GM21619 (cell line): Measurements from ENCODE around the gene IRX4.
"Not testable (repeated sequence)": the region's sequence is repeated elsewhere in the genome, so short reads cannot be mapped to it uniquely, and the experiment has no call there.

Source experiments
- ATAC-seq: cut with Tn5 transposase; IDR thresholded peaks from one replicate; pipeline ENCODE4 v1.9.1; 2021; ENCODE audit not compliant: unreplicated experiment

Gene IRX4

DNA sequence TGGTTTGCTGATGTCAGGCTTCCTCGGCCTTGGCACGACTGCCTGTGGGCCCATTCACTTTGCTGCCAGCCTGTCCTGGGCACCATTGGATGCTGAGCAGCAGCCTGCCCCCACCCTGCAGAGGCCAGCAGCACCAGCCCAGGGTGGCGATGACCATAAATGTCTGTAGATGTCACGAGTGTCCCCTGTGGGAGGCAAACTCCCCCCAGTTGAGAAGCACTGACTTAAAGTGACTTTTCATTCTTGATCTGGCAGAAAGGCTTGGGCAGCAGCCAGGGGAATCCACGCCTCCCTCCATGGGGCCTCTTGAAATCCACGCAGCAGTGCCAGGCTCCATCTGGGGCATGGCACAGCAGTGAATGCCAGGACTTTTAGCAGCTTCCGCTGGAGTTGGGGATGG, 21.8 kb downstream of the IRX4 start:
- no peak for ATAC-seq

DNA sequence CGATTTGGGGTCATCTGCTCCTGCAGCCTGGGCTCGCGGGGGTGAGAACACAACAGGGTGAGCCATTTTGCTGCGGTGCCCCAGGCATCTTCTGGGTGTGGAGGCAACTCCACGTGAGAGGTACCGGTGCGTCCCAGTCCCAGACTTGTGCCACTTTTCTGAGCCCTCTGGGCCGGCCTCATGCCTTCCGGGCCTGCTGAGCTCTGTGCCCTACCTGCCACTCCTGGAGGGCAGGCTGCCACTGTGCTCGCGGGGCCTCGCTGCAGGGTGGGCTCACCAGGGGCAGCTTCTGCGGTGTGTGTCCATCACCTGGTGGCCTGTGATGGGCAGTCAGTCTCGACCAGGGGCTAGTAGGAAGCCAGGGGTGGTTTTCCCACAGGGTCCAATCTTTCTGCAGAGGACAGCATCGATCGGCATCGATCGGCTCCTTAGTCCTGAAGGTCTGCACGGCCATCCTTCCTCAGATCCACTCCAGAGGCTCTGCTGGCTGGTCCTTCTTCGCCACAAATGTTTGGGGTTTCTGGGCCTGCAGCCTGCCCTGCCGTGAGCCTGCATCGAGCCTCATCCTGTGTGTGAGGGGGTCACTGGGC, 22.6 kb downstream of the IRX4 start:
- ATAC-seq, result no peak

DNA sequence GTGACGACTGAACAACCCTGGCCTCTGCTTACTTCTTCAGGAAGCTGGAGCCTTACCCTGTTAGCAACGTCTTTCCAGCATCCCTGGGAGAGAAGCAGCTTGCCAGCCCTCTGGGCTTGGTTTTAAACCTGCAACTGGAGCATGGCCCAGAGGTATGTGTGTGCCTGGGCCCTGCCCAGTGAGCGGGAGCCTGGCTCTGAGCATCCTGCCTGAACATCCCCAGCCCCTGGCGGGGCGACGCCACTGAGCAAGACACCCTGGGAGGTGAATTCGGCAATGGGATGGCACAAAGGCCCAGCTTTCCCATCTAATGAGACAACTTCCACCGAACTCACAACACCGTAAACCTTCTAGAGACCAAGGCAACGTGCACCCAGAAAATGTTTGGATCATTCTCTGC, 23.6 kb downstream of the IRX4 start:
- ATAC-seq, result no peak

DNA sequence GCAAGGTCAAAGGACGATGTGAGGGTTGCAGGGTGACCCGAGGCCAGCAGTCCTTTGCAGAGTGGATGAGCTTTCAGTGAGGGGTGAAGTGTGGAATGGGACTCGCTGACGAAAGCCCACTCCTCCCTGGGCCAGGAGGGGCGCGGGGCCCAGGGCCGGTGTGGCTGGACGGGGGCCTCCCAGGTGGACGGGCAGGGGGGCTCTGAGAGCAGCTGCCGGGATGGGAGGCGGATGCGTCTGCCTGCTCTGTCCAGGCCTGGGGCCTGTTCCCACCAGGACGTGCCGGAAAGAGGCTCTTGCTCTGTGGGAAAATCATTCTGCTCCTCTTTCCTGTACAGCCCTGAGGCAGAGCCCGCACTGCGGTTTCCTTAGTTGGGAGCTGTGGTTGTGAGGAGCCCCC, 24.3 kb downstream of the IRX4 start:
- ATAC-seq, result no peak

DNA sequence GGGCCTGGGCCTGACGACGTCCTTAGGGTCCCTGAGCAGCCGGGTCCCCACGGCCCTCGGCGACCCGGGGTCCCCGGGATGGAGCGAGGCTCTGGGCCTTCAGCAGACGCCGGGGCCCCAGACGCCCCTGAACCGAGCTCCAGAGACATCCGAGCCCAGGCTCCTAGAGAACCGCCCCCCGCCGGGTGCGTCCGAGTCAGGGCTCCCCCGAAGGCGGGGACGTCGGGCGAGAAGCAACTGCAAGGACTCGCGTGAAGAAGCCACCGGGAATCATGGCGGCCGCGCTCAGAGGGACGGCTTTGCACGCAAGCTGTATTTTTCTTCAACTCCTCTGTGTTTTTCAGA, 25.5 kb downstream of the IRX4 start:
- ATAC-seq, result no peak

DNA sequence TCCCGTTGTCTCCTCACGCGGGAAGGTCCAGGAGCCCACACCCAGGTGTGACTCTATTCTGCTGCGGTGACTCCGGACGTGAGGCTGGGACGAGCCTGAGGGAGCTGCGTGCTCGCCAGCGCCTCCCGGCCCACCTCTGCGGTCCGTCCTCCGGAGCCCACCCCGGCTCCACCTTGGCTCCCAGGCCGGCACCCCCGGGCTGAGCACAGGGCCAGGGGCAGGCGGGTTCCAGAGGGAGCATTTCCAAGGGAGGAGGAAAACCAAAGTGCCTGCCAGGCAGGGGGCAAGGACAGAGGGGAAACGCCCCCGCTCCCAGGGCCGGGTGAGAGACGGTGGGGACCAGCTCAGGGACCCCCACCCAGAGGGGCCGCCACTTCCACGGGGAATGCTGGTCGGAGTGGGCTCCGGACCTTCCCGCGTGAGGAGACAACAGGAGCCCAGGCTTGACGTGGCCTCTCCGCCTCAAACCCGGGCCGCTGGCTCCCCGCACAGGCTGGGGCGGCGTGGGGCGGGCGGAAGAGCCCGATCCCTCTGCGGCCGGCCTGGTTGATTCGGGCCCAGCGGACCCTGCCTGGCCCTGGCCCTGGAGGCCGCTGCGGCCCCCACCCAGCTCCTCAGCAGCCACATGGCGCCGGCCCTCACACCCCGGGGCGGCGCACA, 26.0 kb downstream of the IRX4 start:
- ATAC-seq, result no peak

DNA sequence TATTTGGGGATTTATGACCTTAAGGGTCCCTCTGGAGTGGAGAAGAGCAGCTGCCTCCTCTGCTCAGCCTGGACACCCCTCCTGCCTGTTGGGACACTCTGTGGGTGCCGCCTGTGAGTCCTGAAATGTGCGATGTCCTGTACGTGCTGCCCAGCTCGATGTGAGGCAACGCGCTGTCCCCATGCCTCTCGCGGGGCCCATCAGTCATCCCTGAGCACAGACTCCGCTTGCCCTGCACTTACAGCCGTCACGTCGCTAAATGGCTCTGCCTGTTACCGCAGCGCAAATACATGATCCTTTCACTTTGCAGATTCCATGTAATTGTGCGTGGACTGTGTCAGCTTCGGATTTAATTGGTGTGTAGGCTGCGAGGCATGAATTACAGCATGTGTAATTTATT, 27.1 kb downstream of the IRX4 start:
- no peak for ATAC-seq

DNA sequence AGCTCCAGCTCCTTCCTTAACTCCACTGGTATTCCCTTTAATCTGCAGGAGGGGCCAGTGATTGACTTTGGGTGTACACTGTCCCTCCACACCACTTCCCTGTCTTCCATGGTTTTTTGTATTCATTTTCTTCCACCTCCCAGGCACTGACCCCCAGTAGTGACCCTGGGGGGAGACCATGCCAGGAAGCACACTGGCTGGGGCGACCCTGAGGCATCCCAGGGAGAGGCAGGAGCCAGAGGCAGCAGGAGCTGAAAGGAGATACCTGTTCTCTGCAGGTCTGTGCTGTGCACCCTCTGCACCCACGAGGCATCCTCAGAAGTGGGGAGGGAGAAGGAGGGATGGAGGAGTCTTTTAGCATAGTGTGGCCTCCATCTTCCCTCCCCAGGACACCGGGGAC, 27.6 kb downstream of the IRX4 start:
- ATAC-seq, result no peak

DNA sequence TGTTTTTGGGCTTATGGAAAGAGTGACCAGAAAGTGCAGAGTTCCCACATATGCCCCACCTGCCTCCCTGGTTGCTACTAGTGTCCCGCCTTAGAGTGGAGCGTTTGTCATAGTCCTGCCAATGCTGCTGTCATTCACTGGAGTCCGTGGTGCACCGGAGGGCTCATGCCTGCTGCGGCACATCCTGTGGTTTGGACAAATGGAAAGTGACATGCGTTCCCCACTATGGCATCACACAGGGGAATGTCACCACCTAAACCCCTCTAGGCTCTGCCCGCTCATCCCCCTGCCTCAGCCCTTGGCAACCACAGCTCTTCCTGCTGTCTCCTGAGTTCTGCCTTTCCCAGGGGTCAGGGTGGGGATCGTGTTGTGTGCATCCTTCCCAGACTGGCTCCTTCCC, 29.2 kb downstream of the IRX4 start:
- ATAC-seq, result no peak

DNA sequence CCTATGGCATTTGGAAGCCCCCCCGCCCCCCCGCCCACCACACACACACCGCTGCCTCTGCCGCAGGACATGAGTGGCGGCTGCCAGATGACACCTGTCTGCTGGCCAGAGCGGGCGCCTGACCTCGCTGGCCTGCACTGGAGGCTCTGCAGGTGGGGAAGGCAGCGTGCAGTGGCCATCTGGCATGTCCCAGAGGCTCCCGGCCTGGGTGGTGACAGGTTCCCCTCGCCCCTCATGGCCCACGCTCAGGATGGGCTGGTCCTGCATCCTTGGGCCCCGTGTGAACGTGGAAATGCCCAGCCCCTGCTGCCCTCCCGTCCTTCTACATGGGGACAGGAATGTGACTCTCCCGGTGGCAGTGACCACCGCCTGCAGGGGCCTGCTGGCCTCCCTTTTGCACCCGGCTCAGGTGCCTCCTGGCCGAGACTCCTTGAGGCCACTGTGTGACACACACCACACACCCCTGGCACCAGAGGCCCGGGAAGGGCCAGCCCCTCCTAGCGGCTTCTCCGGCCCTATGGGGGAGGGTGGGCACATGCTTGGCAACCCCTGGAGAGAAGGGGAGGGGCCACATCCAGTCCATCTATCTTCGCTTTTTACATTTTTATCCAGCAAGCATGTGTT, 30.3 kb downstream of the IRX4 start:
- ATAC-seq, result no peak

DNA sequence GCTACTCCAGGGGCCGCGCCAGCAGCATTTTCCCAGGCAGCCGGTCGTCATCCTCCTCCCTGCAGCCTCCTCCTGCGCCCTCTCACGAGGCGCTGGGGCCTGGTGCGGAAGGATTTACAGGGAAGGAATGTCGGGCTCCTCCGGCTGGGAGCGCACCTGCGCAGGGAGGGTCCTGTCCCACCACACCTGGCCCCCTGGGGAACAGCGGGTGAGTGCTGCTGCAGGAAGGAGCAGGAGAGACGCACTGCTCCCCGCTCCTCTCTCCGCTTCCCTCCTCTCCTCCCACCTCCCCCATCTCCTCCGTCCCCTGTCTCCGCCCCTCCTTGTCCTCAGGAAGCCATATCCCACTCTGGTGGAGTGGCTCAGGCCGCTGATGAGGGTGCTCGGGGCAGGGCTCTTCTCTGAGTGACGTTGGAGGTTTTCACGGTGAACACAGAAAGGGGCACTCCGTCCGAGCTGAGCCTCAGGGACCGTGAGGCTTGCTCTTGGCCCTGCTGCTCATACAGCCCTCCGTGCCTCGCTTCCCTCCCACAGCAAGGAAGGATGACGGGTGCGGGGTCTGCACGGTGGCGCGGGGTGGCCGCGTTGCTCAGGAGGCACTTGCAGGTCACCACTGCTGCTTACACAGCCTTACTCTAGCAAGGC, 31.3 kb downstream of the IRX4 start:
- ATAC-seq, result no peak

DNA sequence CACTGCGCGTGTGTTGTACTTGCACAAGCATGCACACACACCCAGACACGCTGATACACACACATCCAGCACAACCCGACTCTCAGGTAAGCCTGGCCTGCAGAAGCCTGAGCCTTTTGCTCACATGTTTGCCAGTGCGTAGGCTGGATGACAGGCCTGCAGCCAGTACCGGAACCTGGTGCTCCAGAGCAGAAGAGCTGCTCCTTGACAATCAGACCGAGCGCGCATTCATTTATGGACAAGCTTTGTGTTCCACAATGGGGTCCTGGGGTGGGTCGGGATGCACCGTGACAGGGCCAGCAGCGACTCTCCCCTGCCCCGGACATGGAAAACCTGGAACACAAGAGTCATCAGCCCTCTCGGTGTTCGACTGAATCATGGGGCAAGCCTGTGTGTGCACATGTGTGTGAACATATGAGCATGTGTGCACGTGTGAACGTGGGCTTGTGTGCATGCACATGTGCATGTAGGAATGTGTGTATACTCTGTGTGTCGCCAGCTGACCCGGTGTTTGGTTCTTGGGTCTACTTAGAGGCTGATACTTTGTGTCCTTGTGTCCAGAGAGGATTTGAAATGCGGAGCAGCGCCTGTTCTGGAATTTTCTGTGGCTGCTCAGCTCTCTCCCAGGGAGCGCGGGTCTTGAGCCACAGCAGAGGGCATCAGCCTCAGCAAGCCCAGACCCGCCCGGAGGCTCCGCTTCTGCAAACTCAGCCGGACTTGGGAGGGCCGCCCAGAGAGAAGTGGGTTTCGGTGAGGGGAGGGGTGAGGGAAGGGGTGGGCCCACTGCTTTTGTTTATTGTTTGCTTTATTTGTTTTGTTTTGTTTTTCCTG, 32.2 kb downstream of the IRX4 start:
- ATAC-seq, result no peak

DNA sequence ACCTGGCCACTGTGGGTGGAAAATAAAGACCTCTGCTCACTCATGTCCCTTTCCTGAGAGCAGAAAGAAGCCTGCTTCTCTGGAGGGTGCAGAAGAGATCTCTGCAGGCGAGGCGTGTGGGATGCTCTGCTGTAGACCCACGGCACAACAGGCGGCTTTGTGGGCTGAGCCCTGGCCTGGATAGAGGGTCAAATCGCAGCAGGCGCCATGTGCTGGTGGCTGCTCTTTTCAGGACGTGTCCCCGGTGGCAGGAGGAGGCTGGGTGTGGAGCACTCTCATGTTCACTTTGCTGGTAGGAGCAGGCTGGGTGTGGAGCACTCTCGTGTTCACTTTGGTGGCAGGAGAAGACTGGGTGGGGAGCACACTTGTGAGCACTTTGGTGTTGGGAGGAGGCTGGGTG, 35.1 kb downstream of the IRX4 start:
- ATAC-seq, result no peak

DNA sequence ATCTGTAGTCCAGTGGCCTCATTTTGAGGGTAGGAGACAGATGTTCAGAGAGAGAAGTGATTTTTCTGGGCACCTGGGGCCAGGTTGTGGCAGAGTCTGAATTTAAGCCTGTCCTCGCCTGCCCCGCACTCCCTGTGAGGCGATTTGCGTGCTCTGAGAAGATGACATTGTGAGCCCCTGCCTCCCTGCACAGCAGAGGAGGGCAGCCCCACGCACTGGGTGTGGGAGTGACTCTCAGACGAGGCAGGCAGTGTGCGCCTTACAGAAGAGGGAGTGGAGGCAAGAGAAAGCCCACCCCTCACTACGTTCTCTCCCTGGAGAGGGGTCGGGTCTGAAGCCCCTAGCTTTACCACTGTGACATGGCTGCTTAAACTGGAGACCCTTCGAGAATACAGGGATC, 35.7 kb downstream of the IRX4 start:
- ATAC-seq, result no peak

DNA sequence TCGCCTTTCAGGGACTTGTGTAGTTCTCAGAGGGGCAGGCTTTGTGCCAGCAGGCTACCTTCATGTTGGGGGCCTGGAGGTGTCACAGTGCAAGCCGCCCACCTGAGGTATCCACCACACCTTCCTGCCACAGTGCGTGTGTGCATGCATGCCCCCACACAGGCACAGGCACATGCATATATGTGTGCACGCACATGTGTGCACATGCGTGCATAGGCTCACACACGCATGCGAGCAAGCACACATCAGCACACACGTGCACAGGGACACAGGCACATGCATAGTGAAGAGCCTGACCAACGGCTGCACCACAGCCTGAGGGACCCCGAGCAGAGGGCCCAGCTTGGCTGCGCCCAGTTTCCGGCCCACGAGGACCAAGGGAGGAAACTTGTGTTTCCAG, 36.1 kb downstream of the IRX4 start:
- no peak for ATAC-seq

DNA sequence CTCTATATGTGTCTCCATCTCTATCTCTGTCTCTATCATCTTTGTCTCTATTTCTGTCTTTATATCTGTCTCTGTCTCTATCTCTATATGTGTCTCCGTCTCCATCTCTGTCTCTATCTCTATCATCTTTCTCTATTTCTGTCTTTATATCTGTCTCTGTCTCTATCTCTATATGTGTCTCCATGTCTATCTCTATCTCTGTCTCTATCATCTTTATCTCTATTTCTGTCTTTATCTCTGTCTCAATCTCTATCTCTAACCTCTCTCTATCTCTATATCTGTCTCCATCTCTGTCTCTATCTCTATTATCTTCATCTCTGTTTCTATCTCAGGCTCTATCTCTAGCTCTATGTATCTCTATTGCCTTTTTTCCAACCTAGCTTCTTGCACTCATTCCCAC, 37.0 kb downstream of the IRX4 start:
- no peak for ATAC-seq

DNA sequence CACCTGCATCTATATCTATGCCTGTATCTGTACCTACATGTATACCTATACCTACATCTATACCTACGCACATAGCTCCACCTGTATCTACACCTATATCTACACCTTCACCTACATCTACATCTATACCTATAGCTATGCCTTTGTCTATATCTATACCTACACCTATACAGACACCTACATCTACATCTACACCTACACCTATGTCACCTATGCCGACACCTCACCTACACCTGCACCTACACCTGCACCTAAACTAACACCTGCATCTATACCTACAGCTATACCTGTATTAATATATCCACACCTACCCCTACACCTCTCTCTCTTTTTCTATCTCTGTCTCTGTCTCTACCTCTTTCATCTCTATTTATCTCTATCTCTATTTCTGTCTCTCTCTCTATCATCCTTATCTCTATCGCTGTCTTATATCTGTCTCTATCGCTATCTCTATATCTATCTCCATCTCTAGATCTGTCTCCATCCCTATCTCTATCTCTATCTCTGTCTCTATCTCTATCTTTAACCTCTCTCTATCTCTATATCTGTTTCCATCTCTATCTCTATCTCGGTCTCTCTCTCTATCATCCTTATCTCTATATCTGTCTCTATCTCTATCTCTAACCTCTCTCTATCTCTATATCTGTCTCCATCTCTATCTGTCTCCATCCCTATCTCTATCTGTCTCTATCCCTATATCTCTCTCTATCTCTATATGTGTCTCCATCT, 37.9 kb downstream of the IRX4 start:
- no peak for ATAC-seq

DNA sequence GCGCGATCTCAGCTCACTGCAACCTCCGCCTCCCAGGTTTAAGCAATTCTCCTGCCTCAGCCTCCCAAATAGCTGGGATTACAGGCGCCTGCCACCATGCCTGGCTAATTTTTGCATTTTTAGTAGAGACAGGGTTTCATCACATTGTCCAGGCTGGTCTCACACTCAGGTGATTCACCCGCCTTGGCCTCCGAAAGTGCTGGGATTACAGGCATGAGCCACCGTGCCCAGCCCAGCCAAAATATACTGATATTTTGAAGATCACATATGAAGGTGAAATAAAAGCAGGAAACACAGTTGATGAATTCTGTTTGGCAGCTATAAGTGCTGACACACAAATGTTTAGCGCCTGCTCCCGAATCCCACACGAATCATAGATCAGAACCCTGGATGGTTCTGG, 39.0 kb downstream of the IRX4 start:
- not testable (repeated sequence) for ATAC-seq

DNA sequence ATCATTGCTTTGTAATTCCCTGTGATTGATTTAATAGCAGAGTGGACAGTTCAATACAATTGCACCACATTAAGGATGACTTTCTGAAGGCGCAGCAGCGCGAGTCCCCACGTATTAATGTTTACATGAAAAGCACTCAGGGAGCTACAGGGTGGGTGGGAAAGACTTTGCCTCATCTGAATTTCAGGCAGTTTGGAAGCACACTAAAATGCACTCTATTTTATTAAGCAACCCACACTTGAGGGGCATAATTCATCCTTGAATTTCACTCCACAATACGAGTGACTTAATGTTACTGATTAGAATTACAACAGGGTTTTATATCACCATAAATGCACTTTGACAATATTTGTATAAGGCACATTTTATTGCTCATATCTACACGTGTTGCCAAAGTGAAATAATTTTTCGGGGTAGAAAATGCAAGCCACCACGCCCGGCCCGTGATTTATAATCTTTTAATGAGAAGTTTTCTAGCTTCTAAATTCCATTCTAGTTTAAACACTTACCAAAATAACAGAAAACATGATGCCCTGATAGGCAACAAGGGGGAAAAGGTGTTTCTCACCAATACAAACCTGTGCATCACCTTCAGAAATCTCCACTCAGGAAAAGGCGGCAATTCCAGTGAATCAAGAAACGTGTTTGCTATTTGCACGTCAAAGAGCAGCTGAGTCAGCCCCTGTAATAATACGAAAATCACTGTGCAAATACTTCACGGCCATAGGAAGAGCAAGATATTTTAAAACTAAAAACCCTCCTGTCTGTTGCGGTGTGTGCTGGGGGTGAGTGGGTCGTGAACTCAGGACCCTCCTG, 40.5 kb downstream of the IRX4 start:
- ATAC-seq, result no peak
